Umbilical cord (tissue), 2 donors: Measurements from ENCODE around the gene PLCXD3. TPM values are rescaled to one million over a fixed set of nuclear protein-coding genes. Genes with fewer than 3 reads are reported as not detected.
"Not testable (repeated sequence)": the region's sequence is repeated elsewhere in the genome, so short reads cannot be mapped to it uniquely, and the experiment has no call there.

Experiments
- DNase-seq: peaks from one replicate; pipeline ENCODE4 v3.0.0-alpha.2; 2015; ENCODE audit warnings: low spot score
- total RNA-seq: library from RNA; depleted of rRNA; stranded (reverse); fragments of >200 nt; gene quantifications from one replicate; pipeline ENCODE4 v1.2.3, GENCODE V29; 2014; ENCODE audit warnings: low replicate concordance; ENCODE audit not compliant: insufficient read depth

Gene PLCXD3
- total RNA-seq, 1 donor from 2014 or later, result 5.3 TPM

DNA sequence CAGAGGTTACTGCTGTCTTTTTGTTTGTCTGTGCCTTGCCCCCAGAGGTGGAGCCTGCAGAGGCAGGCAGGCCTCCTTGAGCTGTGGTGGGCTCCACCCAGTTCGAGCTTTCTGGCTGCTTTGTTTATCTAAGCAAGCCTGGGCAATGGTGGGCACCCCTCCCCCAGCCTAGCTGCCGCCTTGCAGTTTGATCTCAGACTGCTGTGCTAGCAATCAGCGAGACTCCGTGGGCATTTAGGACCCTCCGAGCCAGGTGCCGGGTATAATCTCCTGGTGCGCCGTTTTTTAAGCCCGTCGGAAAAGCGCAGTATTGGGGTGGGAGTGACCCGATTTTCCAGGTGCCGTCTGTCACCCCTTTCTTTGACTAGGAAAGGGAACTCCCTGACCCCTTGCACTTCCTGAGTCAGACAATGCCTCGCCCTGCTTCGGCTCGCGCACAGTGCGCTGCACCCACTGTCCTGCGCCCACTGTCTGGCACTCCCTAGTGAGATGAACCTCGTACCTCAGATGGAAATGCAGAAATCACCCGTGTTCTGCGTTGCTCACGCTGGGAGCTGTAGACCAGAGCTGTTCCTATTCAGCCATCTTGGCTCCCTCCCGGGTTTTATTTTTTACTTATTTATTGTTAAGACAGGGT is 16.8 kb downstream of the PLCXD3 start:
- not testable (repeated sequence) for DNase-seq

DNA sequence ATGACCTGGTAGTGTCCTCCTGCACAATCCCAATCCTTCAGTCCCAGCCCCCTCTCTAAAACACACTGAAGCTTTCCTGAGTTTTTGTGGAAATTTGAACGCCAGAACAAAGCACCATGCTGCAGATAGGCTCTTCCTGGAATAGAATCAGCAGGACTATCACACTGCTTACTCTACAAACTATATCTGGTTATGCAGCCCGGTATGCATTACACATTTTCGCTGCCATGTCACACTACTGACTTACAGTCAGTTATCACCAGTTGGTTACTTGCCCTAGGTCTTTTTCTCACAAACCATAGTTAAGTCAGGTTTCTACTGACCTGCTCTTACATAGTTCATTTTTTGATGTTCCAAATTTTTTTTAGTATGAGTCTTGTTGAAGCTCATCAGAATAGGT is 24.9 kb downstream of the PLCXD3 start:
- DNase-seq, result no peak

DNA sequence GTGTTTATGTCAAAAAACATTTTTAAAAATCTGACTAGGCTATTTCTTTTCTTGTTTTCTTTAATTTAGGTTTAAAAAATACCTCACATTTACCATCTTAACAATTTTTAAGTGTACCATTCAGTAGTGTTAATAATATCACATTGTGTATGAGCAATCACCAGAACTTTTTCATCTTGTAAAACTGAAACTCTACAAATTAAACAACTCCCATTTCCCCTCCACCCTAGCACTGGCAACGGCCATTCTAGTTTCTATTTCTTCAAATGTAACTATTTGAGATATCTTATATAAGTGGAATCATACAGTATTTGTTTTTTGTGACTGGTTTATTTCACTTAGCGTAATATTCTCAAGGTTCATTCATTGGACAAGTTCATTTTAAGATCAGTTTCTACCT is 27.7 kb downstream of the PLCXD3 start:
- no peak for DNase-seq

DNA sequence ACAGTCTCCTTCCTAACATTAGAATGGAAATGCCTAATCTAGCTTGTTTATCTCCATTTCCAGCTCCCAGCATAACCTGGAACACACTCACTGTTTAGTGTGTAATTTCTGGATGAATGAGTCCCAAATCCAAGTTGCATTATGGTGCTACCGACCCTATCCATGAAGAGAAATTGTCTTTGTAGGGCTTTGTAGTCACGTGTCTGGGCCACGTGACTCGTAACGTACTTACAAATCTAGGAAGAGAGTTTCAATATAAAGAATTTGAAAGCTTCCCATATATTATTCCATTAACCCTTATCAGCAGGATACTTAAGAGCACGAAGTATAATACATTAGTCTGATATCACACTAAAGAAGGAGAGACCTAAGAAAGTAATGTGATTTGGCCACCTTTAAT is 28.2 kb downstream of the PLCXD3 start:
- DNase-seq, result no peak

DNA sequence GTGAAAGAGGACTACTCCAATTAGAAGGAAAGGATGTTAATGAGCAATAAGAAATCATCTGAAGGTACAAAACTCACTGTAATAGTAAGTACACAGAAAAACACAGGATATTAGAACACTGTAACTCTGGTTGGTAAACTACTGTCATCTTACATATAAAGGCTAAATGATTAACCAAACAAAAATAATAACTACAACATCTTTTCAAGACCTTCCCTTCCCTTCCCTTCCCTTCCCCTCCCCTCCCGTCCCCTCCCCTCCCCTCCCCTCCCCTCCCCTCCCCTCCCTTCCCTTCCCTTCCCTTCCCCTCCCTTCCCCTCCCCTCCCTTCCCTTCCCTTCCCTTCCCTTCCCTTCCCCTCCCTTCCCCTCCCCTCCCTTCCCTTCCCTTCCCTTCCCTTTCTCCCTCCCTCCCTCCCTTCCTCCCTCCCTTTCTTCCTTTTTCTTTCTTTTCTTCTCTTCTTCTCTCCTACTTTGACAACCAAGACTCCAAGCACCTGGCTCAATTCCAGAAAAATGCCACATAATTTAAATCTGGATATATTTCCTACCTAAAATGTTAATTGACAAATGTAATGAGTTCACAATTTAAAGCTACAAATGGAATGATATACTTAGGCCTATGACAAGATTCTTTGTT is 38.7 kb downstream of the PLCXD3 start:
- not testable (repeated sequence) for DNase-seq

DNA sequence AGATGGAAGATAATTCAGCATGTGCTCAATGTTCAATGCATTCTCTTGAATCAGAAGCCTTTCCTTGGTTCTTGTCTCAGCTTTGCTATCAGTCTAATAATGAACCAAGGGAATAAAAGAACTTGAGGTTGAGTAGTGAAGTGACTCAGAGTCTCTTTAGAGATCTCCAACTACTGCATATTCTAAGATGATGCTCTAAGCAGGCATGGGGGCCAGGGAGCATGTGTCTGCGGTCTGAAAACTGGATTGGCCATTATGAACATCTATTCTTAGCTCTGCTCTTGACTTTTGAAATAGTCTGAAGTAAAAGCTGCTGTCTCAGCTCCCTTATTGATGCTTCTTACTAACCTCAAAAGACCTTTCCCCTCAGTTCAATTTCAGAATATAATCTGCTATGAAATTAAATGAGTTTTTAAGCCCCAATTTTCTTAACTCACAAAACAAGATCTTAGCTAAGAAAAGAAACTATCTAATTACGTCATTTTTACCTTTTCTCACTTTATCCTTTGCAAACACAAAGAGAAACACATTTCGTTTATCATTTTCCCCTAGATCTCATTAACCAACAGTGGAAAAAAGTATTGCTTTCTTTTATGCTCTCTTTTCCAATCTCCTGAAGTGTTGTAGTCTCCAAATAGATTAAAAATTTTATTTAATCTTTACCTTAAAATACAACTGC is 44.8 kb downstream of the PLCXD3 start:
- DNase-seq, result no peak

DNA sequence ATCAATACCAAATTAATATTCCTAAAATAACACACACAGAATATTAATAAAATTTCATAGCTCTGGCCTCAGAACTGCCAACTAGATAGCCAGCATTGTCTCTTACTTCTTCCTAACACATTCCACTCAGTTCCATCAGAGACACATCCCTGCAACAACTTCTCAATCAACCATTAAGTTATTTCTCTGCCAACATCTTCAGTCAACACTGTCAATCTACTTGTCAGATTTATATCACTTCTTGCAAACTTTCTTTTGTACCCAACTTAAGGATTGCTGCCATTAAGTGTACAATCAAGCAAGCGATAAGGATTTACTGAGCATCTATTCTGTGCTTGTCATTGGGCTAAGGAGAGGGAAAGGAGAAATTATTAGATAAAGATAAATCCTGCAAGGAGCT is 50.8 kb downstream of the PLCXD3 start:
- no peak for DNase-seq

DNA sequence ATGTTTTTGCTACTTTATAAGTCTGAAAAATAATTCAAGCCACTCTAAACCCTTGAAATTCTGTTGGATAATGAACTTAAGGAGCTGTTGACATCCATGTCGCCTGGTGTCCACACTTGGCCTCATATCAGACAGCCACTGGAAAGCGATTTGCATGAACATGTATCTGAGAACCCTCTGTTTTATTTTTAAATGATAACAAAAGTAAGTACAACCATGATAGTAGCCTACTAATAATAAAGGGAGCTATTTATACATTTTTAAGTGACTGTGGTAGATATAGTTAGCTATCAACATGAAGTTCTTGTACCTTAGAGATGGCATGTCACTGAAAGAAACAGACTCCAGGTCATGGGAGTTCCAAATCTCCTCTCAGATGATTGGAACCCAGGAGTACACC is 53.3 kb downstream of the PLCXD3 start:
- DNase-seq, result no peak

DNA sequence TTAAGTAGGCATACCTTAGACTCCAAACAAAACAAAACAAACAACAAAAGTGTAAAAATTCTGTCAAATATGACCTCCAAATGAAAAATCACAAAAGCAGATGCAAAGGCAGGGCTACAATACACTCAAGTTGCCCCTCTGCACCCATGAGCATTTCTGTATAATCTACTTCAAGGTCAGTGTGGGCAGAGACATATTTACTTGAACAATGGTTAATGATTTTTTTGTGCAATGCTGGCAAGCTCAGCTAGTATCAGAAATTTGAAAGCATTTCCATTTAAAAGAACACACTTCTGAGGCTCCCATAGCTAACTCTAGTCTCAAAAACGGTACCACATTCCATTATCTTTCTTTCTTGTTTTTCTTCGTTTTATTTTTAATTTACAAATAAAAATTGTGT is 57.9 kb downstream of the PLCXD3 start:
- DNase-seq, result no peak

DNA sequence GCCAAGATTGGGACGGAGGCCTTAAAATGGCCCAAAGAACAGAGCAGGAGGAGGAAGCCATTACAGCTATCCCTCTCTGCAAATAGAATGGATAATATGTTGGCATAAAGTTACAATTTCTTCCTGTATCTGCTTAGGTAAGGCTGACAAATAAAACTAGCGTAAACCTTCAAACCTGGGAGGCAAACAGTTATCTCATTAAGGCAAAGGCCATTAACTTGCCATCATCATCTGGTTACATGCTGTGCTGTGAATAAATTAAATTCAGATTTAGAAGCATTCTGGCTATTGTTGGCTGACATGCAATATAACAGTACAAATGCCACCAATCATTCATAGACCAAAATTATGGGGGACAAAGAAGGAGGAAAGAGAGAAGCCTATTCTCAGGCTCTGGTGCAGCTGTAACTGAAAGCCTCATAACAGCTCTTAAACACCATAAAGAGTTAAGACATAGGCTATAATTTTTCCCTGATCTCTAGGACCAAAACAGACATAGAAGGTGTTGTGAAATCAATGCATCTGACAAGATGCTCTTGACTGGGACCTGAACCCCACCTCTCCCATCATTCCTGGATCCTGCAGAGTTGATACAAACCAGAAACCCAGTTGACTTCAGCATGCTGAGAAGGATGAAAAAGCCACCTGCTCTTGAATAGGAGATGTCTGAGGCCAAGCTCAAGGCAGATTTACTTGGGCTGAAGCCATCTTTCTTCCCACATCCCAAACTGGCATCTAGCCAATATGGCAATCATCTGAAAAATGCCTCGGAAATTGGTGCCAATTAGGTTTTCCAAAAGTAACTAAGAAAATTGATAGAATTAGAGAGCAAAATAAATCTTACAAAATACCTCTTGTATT is 62.5 kb downstream of the PLCXD3 start:
- no peak for DNase-seq

DNA sequence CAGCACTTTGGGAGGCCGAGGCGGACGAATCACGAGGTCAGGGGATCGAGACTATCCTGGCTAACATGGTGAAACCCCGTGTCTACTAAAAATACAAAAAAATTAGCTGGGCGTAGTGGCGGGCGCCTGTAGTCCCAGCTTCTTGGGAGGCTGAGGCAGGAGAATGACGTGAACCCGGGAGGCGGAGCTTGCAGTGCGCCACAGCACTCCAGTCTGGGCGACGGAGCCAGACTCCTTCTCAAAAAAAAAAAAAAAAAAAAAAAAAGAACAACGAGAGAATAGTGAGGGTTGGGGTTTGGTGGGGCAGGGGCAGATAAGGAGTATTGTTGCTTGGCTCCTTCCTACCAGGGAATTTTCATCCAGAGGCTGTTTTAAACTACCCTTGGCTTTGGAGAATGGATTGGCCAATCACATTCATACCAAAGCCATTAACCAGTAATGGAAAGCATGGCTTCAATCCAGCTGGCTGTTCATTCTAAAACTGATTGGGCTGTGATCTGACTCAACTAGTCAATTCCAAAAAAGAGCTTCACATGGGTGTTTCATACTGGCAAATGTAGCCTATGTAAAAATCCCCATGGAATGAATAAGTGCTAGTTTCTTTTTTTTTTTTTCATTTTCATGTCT is 64.4 kb downstream of the PLCXD3 start:
- DNase-seq, result no peak

DNA sequence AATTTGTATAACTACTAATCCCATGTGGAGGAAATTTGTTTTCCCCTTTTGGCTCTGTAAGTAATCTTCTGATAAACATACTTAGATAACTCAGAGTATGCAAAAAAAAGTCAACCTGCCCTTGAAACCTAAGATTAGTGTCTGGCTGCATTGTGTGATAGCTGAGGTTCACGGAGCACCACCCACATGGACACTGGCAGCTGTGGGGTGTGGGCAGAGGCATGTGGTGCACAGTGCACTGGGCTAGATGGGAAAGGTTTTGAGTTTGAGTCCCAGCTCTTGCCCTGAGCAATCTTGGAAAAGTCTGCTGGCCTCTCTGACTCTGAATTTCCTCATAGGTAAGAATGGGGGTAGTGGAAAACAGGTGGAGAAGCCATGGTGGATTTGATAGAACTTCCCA is 75.1 kb downstream of the PLCXD3 start:
- no peak for DNase-seq

DNA sequence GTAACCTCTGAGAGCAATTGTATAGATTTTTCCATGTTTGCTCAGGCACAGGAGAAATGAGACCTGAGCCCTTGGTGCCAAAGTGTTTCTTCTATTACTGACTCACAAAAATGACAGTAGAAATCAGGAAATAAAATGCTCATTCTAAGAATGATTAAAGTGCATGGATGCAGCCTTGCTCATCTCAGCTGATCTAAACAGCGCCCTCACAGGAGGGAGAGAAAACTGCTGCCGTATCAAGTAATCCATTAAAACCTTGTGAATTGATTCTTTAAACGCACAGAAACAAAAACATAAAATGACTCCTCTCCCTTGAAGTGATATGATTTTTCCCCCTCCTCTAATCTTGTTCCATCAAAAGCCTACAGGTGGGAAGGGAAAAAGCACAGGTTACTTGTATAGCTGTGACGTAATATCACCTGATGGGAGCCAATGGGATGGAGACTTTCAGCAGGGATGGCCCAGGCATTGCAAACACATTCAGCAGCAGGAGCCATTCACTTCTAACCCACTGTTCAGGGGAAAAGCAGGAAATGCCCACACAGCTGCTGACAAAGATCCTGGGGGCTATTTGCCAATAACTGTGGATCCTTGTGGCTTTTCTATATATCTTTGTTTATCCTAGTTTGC is 76.7 kb downstream of the PLCXD3 start:
- no peak for DNase-seq

DNA sequence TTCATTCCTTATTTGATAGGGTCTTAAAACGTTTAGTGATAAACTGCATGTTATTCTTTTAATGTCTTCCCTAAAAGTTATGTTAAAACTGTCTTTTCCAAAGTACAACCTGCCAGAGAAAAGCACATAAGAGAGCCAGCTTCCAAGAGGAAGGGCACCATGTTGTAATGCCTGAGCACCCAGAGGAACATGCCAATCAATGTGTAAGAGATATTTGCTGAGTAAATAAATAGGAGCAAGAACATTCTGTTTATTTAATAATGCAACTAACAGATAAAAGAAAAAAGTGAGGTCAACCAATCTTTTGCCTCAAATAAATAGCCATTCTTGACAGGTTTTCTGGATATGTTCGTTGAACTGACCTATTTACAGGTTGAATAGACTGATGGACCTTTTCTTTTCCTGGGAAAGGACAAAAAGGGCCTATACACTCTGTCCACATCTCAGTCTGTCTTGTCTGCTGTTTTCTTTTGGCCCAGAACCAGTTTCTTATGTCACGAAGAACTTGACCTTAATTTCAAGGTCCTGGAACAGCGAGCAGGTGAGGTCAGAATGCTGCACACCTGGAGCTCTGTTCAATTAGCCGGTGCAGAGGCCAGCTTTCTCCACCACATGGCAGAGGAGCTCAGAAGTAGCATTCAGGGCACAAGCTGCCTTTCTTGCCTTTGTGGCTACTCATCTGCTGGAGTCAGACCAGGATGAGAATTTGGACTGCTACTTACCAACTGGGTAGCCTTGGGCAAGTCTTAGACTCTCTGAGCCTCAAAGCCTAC is 77.7 kb downstream of the PLCXD3 start:
- no peak for DNase-seq

DNA sequence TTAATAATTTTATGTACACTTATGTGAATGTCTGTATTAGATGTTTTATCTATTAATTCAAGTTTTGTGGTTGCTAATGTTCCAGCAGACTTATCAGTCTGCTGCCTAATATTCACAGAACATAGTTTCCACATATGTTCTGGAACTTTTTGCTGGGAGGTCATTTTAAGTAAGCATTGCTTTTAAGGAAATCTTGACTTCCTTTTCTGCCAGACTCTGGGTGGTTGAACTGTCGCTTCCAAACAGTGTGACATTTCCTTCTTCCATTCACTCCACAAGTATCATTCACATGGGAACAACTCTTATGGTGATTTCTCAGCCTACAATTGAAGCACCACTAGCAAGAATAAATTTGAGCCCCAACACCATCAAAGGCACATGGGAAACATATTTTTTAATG is 82.9 kb downstream of the PLCXD3 start:
- no peak for DNase-seq

DNA sequence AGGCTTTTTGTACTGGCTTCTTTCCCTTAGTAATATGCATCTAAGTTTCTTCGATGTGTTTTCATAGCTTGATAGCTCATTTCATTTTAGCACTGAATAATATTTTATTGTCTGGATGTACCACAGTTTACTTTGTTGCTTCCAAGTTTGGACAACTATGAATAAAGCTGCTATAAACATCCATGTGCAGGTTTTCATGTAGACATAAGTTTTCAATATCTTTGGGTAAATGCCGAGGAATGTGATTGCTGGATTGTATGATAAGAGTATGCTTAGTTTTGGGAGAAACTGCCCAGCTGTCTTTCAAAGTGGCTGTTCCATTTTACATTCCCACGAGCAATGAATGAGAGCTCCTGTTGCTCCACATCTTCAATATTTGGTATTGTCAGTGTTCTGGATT is 84.7 kb downstream of the PLCXD3 start:
- DNase-seq, result no peak

DNA sequence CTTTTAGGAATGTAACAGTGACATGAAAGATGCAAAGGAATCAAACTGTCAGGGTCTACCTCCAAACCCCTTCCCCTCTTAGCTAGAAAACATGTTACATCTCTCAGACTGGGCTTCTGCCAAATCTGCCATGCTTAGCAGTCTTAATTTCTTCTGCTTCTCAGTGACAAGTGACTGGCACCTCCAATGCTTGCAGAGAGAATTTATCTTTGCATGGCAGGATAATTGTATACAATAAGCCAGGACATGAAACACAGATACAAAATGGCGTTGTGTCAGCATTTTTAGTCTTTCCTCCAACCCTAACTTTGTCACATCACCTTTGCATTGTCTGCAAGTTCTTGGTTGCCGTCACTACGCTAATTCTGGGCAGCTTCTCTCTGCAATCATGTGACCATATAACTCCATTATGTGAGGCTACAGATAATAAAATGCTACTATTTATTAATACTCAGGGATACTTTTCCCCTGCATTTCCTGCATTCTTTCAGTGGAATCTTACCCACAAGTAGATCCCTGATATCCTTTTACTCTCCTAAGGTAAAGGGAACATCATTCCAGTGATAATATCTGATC is 89.8 kb downstream of the PLCXD3 start:
- no peak for DNase-seq

DNA sequence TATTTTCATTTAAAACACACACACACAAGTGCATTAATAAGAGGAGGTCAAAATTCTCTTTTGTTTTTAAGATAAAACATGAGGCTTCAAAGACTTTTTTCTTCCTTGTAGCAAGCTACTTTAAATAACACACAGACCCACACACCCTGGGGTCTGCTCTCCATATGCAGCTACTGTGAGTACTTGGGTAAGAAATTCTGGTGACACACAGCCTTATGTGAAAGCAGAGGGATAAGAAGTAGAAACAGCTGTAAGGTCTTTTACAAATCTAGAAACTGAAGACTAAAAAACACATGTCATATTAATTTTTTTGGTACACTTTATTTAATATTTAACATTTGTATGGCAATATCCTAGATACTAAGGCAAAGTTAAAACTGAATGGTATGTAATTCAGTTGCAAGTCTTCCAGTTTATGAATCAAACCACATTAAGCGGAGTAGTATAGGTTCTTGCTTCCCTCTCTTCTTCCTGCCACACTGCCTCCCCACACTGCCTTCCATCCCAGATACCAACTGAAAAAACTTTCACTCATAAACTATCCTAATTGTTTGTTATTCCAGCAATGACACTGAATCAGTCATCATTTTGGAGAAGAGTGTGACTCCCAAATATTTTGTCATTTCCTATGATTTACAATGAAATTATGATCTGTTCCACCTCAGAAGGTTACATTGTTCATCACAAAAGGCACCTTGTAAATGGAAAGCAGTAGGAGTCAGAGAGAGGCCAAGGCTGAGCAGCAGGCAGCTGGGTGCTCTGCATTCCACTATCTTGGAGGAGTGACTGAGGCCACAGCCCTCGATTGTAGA is 92.0 kb downstream of the PLCXD3 start:
- DNase-seq, result no peak

DNA sequence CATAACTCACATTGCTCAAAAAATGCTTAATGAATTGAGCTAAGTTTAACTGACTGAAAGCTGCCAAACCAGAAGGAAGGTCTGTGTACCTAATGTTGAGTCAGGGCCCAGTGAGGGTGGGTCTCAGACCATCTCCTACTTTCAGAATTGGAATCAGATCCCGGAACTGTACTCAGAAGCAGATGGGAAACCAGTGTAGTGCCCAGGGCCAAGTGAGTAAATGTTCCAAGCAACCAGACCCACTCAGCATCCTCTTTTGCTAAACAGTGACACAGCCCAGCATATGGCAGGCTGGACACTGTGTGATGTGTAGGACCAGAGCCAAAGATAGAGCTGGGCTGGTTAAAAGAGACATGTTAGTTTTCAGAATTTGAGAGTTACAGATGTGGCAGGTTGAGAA is 94.1 kb downstream of the PLCXD3 start:
- no peak for DNase-seq
